ENCODE data around the gene CDC7. TPM values are rescaled to one million over a fixed set of nuclear protein-coding genes. Genes with fewer than 3 reads are reported as not detected.
"Not testable (repeated sequence)": the region's sequence is repeated elsewhere in the genome, so short reads cannot be mapped to it uniquely, and the experiment has no call there.

The CDC7 gene
- total RNA-seq, 1 experiment from 2014 or later, result 15.6 TPM

- TF ChIP-seq CTCF (IDR thresholded peaks at IDR 0.05; ENCODE audit: unreplicated experiment), result peak; percentile 47
- intact Hi-C loops (cut with micrococcal nuclease; ENCODE audit: unreplicated experiment), result loop anchor here (1.0 to 10.0 kb wide), 4 partner anchors 101 to 781 kb away; no protein-coding TSS in a partner anchor
- no peaks in the 10 kb centered on the region for H3K36me3 Mint-ChIP-seq (ENCODE audit: insufficient read depth, unreplicated experiment)
- H3K27ac Mint-ChIP-seq (ENCODE audit: unreplicated experiment), result no peak overlapping the region
- CTCF ChIA-PET, result interaction anchor here (0.5 to 0.6 kb wide), 4 partner anchors 396 to 712 kb away, joined by 3 to 4 read pairs (median 3); no protein-coding TSS in a partner anchor
- H3K27me3 Mint-ChIP-seq (ENCODE audit: unreplicated experiment), result no peaks in the 10 kb centered on the region
- no peaks in the 10 kb centered on the region for H3K4me1 Mint-ChIP-seq (ENCODE audit: low read depth, unreplicated experiment)
- BruUV-seq (replicated peaks), result no TSS peak
- no peak overlapping the region for H3K4me3 Mint-ChIP-seq (ENCODE audit: low read depth, unreplicated experiment)
- no peak for DNase-seq
- H3K9me3 Mint-ChIP-seq (ENCODE audit: low read depth, unreplicated experiment), result no peaks in the 10 kb centered on the region
Observed at GRCh38 chr1:91511386-91511785, 10.7 kb downstream of the CDC7 start.

GRCh38 chr1:91513160-91513559 lies 12.5 kb downstream of the CDC7 start:
- no peak for TF ChIP-seq CTCF (IDR thresholded peaks at IDR 0.05; ENCODE audit: unreplicated experiment)
- no peaks in the 10 kb centered on the region for H3K4me1 Mint-ChIP-seq (ENCODE audit: low read depth, unreplicated experiment)
- no TSS peak for BruUV-seq (replicated peaks)
- no peaks in the 10 kb centered on the region for H3K36me3 Mint-ChIP-seq (ENCODE audit: insufficient read depth, unreplicated experiment)
- no peak overlapping the region for H3K27ac Mint-ChIP-seq (ENCODE audit: unreplicated experiment)
- H3K4me3 Mint-ChIP-seq (ENCODE audit: low read depth, unreplicated experiment), result no peak overlapping the region
- no peak for DNase-seq
- intact Hi-C loops (cut with micrococcal nuclease; ENCODE audit: unreplicated experiment), result loop anchor here (5.0 to 10.0 kb wide), 3 partner anchors 99 to 779 kb away; no protein-coding TSS in a partner anchor
- H3K9me3 Mint-ChIP-seq (ENCODE audit: low read depth, unreplicated experiment), result no peaks in the 10 kb centered on the region
- H3K27me3 Mint-ChIP-seq (ENCODE audit: unreplicated experiment), result no peaks in the 10 kb centered on the region
- CTCF ChIA-PET, result interaction anchor here (0.6 to 1.5 kb wide), 2 partner anchors 38 to 413 kb away, joined by 4 read pairs; no protein-coding TSS in a partner anchor

GRCh38 chr1:91513706-91514105 lies 13.1 kb downstream of the CDC7 start:
- DNase-seq, result no peak
- no peak for TF ChIP-seq CTCF (IDR thresholded peaks at IDR 0.05; ENCODE audit: unreplicated experiment)
- Mint-ChIP-seq H3K9me3 (ENCODE audit: low read depth, unreplicated experiment) (no peaks in the 10 kb centered on the region), H3K4me3 (ENCODE audit: low read depth, unreplicated experiment) (no peak overlapping the region), H3K27ac (ENCODE audit: unreplicated experiment) (no peak overlapping the region), H3K4me1 (ENCODE audit: low read depth, unreplicated experiment) (no peaks in the 10 kb centered on the region), H3K27me3 (ENCODE audit: unreplicated experiment) (no peaks in the 10 kb centered on the region), H3K36me3 (ENCODE audit: insufficient read depth, unreplicated experiment) (no peaks in the 10 kb centered on the region)
- CTCF ChIA-PET, result interaction anchor here (0.6 kb wide), 1 partner anchor 38 kb away, joined by 4 read pairs; no protein-coding TSS in a partner anchor
- intact Hi-C loops (cut with micrococcal nuclease; ENCODE audit: unreplicated experiment), result loop anchor here (5.0 to 10.0 kb wide), 3 partner anchors 99 to 779 kb away; no protein-coding TSS in a partner anchor
- no TSS peak for BruUV-seq (replicated peaks)

- TF ChIP-seq CTCF (IDR thresholded peaks at IDR 0.05; ENCODE audit: unreplicated experiment), result no peak
- Mint-ChIP-seq H3K27ac (ENCODE audit: unreplicated experiment) (no peak overlapping the region), H3K4me3 (ENCODE audit: low read depth, unreplicated experiment) (no peak overlapping the region), H3K27me3 (ENCODE audit: unreplicated experiment) (no peaks in the 10 kb centered on the region), H3K4me1 (ENCODE audit: low read depth, unreplicated experiment) (no peaks in the 10 kb centered on the region), H3K36me3 (ENCODE audit: insufficient read depth, unreplicated experiment) (no peaks in the 10 kb centered on the region), H3K9me3 (ENCODE audit: low read depth, unreplicated experiment) (no peaks in the 10 kb centered on the region)
- no peak for DNase-seq
- intact Hi-C loops (cut with micrococcal nuclease; ENCODE audit: unreplicated experiment), result loop anchor here (10.0 kb wide), 1 partner anchor 219 kb away; no protein-coding TSS in a partner anchor
- CTCF ChIA-PET, result no interaction called here
- BruUV-seq (replicated peaks), result no TSS peak
Observed at GRCh38 chr1:91515994-91516393, 15.3 kb downstream of the CDC7 start.

- CTCF ChIA-PET, result not testable (repeated sequence)
Observed at GRCh38 chr1:91516605-91517004, 16.0 kb downstream of the CDC7 start.

GRCh38 chr1:91519167-91519566 lies 18.5 kb downstream of the CDC7 start:
- not testable (repeated sequence) for H3K36me3 Mint-ChIP-seq (ENCODE audit: insufficient read depth, unreplicated experiment); H3K4me3 Mint-ChIP-seq (ENCODE audit: low read depth, unreplicated experiment); H3K27ac Mint-ChIP-seq (ENCODE audit: unreplicated experiment); H3K9me3 Mint-ChIP-seq (ENCODE audit: low read depth, unreplicated experiment); DNase-seq; BruUV-seq (replicated peaks); H3K27me3 Mint-ChIP-seq (ENCODE audit: unreplicated experiment)
- peaks cover 16% of the 10 kb centered on the region for H3K4me1 Mint-ChIP-seq (ENCODE audit: low read depth, unreplicated experiment)
- CTCF ChIA-PET, result interaction anchor here (0.5 to 1.1 kb wide), 7 partner anchors 17 to 633 kb away, joined by 3 to 8 read pairs (median 4); no protein-coding TSS in a partner anchor
- intact Hi-C loops (cut with micrococcal nuclease; ENCODE audit: unreplicated experiment), result loop anchor here (10.0 kb wide), 1 partner anchor 216 kb away; no protein-coding TSS in a partner anchor

More at GRCh38 chr1:91516605-91517004, 16.0 kb downstream of the CDC7 start:
- H3K4me1 Mint-ChIP-seq (ENCODE audit: low read depth, unreplicated experiment); H3K4me3 Mint-ChIP-seq (ENCODE audit: low read depth, unreplicated experiment); H3K27ac Mint-ChIP-seq (ENCODE audit: unreplicated experiment); H3K36me3 Mint-ChIP-seq (ENCODE audit: insufficient read depth, unreplicated experiment); DNase-seq; H3K9me3 Mint-ChIP-seq (ENCODE audit: low read depth, unreplicated experiment); BruUV-seq (replicated peaks); H3K27me3 Mint-ChIP-seq (ENCODE audit: unreplicated experiment): not testable (repeated sequence)
- intact Hi-C loops (cut with micrococcal nuclease; ENCODE audit: unreplicated experiment), result loop anchor here (10.0 kb wide), 1 partner anchor 218 kb away; no protein-coding TSS in a partner anchor
